ENCODE measurements around the gene RIPPLY2. TPM values are rescaled to one million over a fixed set of nuclear protein-coding genes. Genes with fewer than 3 reads are reported as not detected.
"Not testable (repeated sequence)": the region's sequence is repeated elsewhere in the genome, so short reads cannot be mapped to it uniquely, and the experiment has no call there.

Gene RIPPLY2, protein sequence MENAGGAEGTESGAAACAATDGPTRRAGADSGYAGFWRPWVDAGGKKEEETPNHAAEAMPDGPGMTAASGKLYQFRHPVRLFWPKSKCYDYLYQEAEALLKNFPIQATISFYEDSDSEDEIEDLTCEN
- total RNA-seq (under 1 TPM in 3 of 7 donors, not detected in 4; 0.22 to 0.40 (median 0.23) TPM), polyA plus RNA-seq (under 1 TPM; 0.24 to 0.40 TPM)
- long read RNA-seq, donor 1, result 0 reads
- long read RNA-seq, donor 2, partial matches to known transcripts, result 0 of 1 reads
- long read RNA-seq, donor 2, other reads (novel, unspliced or antisense), result 0 of 1 reads
- long read RNA-seq, donor 3, result 0 reads

- no peak within 1 kb of the TSS for H3K27ac ChIP-seq
- WGBS, 3 donors, result 0 to 1% (median 1%) methylated on average over 67 to 81 of the region's 81 CpGs
- intact Hi-C loops (cut with DNase I), result no loop called here
- DNase-seq, result peak in 2 of 5 donors; percentile 17 to 52
- TF ChIP-seq CTCF (IDR thresholded peaks at IDR 0.05) (no peak), POLR2A (IDR thresholded peaks at IDR 0.05) (no peak), EP300 (IDR thresholded peaks at IDR 0.05) (no peak)
- peak within 1 kb of the TSS; percentile 31 for H3K4me3 ChIP-seq
- no peaks in the 10 kb centered on the region for H3K27me3 ChIP-seq
- H3K4me1 ChIP-seq (ENCODE audit: insufficient read depth), result peaks cover 8% of the 10 kb centered on the region
- H3K36me3 ChIP-seq, result no peaks in the 10 kb centered on the region
- no peaks in the 10 kb centered on the region for H3K9me3 ChIP-seq
Measured at GRCh38 chr6:83853178-83854000, at the start of gene RIPPLY2. Gene RIPPLY2 (plus strand): TSS chr6:83853360. CDS start chr6:83853417, 57 bp downstream.

DNA sequence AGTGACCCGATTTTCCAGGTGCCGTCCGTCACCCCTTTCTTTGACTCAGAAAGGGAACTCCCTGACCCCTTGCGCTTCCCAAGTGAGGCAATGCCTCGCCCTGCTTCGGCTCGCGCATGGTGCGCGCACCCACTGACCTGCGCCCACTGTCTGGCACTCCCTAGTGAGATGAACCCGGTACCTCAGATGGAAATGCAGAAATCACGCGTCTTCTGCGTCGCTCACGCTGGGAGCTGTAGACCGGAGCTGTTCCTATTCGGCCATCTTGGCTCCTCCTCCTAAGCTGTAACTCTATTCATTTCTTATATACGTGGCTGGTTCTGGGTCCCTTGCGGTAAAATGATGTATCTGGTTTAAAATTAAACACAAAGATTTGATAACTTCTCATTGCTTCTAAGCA, 49.7 kb upstream of the RIPPLY2 start:
- H3K27ac ChIP-seq; H3K4me1 ChIP-seq (ENCODE audit: insufficient read depth); intact Hi-C loops (cut with DNase I); H3K4me3 ChIP-seq; DNase-seq; H3K36me3 ChIP-seq; H3K27me3 ChIP-seq; H3K9me3 ChIP-seq: not testable (repeated sequence)
- 95% methylated on average over 13 to 19 of the region's 21 CpGs for WGBS, 3 donors

DNA sequence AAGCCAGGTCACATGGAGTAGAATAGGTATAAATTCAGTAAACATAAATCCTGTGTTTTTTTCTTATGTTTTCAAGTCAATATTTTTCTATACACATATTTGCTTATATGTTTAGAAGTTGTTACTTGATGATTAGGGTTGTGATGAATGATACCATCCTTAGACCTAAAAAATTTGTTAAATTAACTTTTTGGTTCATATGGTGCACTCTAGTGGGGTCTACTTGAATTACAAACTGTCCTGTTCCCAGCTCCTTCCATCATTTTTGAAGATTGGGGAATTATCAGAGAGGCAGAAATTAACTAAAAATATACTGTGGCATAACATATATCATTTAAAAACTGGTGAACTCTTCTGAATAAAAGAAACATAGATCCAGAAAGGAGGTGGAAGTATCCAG, 48.3 kb upstream of the RIPPLY2 start:
- Histone ChIP-seq H3K36me3 (no peaks in the 10 kb centered on the region), H3K4me1 (ENCODE audit: insufficient read depth) (no peaks in the 10 kb centered on the region), H3K9me3 (no peaks in the 10 kb centered on the region), H3K27ac (no peak overlapping the region), H3K27me3 (no peaks in the 10 kb centered on the region), H3K4me3 (no peak overlapping the region)
- no peak for DNase-seq
- intact Hi-C loops (cut with DNase I), result no loop called here
- TF ChIP-seq CTCF (IDR thresholded peaks at IDR 0.05), result no peak
- TF ChIP-seq POLR2A (IDR thresholded peaks at IDR 0.05), result no peak
- no peak for TF ChIP-seq EP300 (IDR thresholded peaks at IDR 0.05)

- no peaks in the 10 kb centered on the region for H3K27me3 ChIP-seq
- no peak overlapping the region for H3K27ac ChIP-seq
- intact Hi-C loops (cut with DNase I), result no loop called here
- H3K4me1 ChIP-seq (ENCODE audit: insufficient read depth), result no peaks in the 10 kb centered on the region
- H3K36me3 ChIP-seq, result no peaks in the 10 kb centered on the region
- TF ChIP-seq CTCF (IDR thresholded peaks at IDR 0.05) (no peak), EP300 (IDR thresholded peaks at IDR 0.05) (no peak), POLR2A (IDR thresholded peaks at IDR 0.05) (no peak)
- H3K4me3 ChIP-seq, result no peak overlapping the region
- H3K9me3 ChIP-seq, result no peaks in the 10 kb centered on the region
- no peak for DNase-seq
Measured at GRCh38 chr6:83808005-83808404, 45.2 kb upstream of the RIPPLY2 start.

- Histone ChIP-seq H3K4me1 (ENCODE audit: insufficient read depth) (no peaks in the 10 kb centered on the region), H3K9me3 (no peaks in the 10 kb centered on the region)
- TF ChIP-seq POLR2A (IDR thresholded peaks at IDR 0.05) (no peak), EP300 (IDR thresholded peaks at IDR 0.05) (no peak), CTCF (IDR thresholded peaks at IDR 0.05) (no peak)
Measured at GRCh38 chr6:83808926-83809325, 44.2 kb upstream of the RIPPLY2 start.

More at GRCh38 chr6:83808926-83809325, 44.2 kb upstream of the RIPPLY2 start:
- no peak overlapping the region for H3K27ac ChIP-seq
- intact Hi-C loops (cut with DNase I), result no loop called here
- H3K4me3 ChIP-seq, result no peak overlapping the region
- H3K36me3 ChIP-seq, result no peaks in the 10 kb centered on the region
- no peak for DNase-seq
- H3K27me3 ChIP-seq, result no peaks in the 10 kb centered on the region
- WGBS, 3 donors, result 33 to 48% (median 35%) methylated on average over 3 of the region's 3 CpGs
